Skeletal muscle satellite cell (primary cell): ENCODE data around the gene A2ML1.

ENCODE experiments used
- H3K27me3 ChIP-seq: 2 replicates; pipeline ENCODE4 v1.7.0; 2013; ENCODE audit warnings: low read length; ENCODE audit not compliant: control insufficient read depth, insufficient read depth
- H3K36me3 ChIP-seq: 2 replicates; pipeline ENCODE4 v1.7.0; 2013; ENCODE audit warnings: mild to moderate bottlenecking, control low read depth, low read length; ENCODE audit not compliant: insufficient read depth
- H3K4me1 ChIP-seq: 2 replicates; pipeline ENCODE4 v1.7.0; 2013; ENCODE audit warnings: low read length; ENCODE audit not compliant: control insufficient read depth, insufficient read depth
- H3K4me2 ChIP-seq: 2 replicates; pipeline ENCODE4 v1.7.0; 2013; ENCODE audit warnings: mild to moderate bottlenecking, low read length
- H3K4me3 ChIP-seq: 2 replicates; pipeline ENCODE4 v1.7.0; 2013; ENCODE audit warnings: low read length
- H3K9ac ChIP-seq: 2 replicates; pipeline ENCODE4 v1.7.0; 2013; ENCODE audit warnings: mild to moderate bottlenecking, low read depth, low read length, moderate library complexity
- H3K9me3 ChIP-seq: replicated peaks from 2 replicates; pipeline ENCODE4 v1.7.0; 2013; ENCODE audit warnings: mild to moderate bottlenecking, control low read depth, low read length

Gene A2ML1

GRCh38 chr12:8860165-8860961 lies 37.9 kb downstream of the A2ML1 start:
- Histone ChIP-seq H3K4me2 (no peak overlapping the region), H3K9me3 (no peaks in the 10 kb centered on the region), H3K4me1 (no peaks in the 10 kb centered on the region)

GRCh38 chr12:8866429-8866828 lies 44.0 kb downstream of the A2ML1 start:
- Histone ChIP-seq H3K36me3 (no peaks in the 10 kb centered on the region), H3K9me3 (no peaks in the 10 kb centered on the region), H3K4me3 (no peak overlapping the region), H3K9ac (no peak overlapping the region), H3K27me3 (no peaks in the 10 kb centered on the region), H3K4me1 (no peaks in the 10 kb centered on the region), H3K4me2 (no peak overlapping the region)

More at GRCh38 chr12:8860165-8860961, 37.9 kb downstream of the A2ML1 start:
- Histone ChIP-seq H3K36me3 (no peaks in the 10 kb centered on the region), H3K4me3 (no peak overlapping the region), H3K9ac (no peak overlapping the region), H3K27me3 (no peaks in the 10 kb centered on the region)

- no peak overlapping the region for H3K4me3 ChIP-seq
- H3K4me1 ChIP-seq, result no peaks in the 10 kb centered on the region
- H3K27me3 ChIP-seq, result no peaks in the 10 kb centered on the region
- no peaks in the 10 kb centered on the region for H3K9me3 ChIP-seq
- H3K36me3 ChIP-seq, result no peaks in the 10 kb centered on the region
- no peak overlapping the region for H3K9ac ChIP-seq
- no peak overlapping the region for H3K4me2 ChIP-seq
Measured at GRCh38 chr12:8867009-8867408, 44.6 kb downstream of the A2ML1 start.

- H3K4me3 ChIP-seq, result no peak overlapping the region
- H3K4me2 ChIP-seq, result no peak overlapping the region
- no peaks in the 10 kb centered on the region for H3K9me3 ChIP-seq
- H3K27me3 ChIP-seq, result no peaks in the 10 kb centered on the region
- H3K36me3 ChIP-seq, result no peaks in the 10 kb centered on the region
- no peak overlapping the region for H3K9ac ChIP-seq
- no peaks in the 10 kb centered on the region for H3K4me1 ChIP-seq
Measured at GRCh38 chr12:8867786-8868185, 45.4 kb downstream of the A2ML1 start.

GRCh38 chr12:8870586-8870985 lies 48.2 kb downstream of the A2ML1 start:
- H3K4me2 ChIP-seq, result no peak overlapping the region
- H3K36me3 ChIP-seq, result no peaks in the 10 kb centered on the region
- no peak overlapping the region for H3K4me3 ChIP-seq
- H3K4me1 ChIP-seq, result no peaks in the 10 kb centered on the region
- no peak overlapping the region for H3K9ac ChIP-seq
- no peaks in the 10 kb centered on the region for H3K9me3 ChIP-seq
- H3K27me3 ChIP-seq, result no peaks in the 10 kb centered on the region

GRCh38 chr12:8871068-8871467 lies 48.6 kb downstream of the A2ML1 start:
- H3K4me1 ChIP-seq, result no peaks in the 10 kb centered on the region
- H3K9ac ChIP-seq, result no peak overlapping the region
- H3K4me2 ChIP-seq, result no peak overlapping the region
- H3K36me3 ChIP-seq, result no peaks in the 10 kb centered on the region
- no peaks in the 10 kb centered on the region for H3K27me3 ChIP-seq
- H3K4me3 ChIP-seq, result no peak overlapping the region
- no peaks in the 10 kb centered on the region for H3K9me3 ChIP-seq

- H3K9me3 ChIP-seq, result no peaks in the 10 kb centered on the region
- H3K4me2 ChIP-seq, result no peak overlapping the region
- H3K4me3 ChIP-seq, result no peak overlapping the region
- no peak overlapping the region for H3K9ac ChIP-seq
- H3K4me1 ChIP-seq, result no peaks in the 10 kb centered on the region
- no peaks in the 10 kb centered on the region for H3K36me3 ChIP-seq
- H3K27me3 ChIP-seq, result no peaks in the 10 kb centered on the region
Measured at GRCh38 chr12:8876887-8877286, 54.5 kb downstream of the A2ML1 start.

- Histone ChIP-seq H3K27me3 (no peaks in the 10 kb centered on the region), H3K9me3 (no peaks in the 10 kb centered on the region), H3K4me3 (no peak overlapping the region), H3K4me1 (no peaks in the 10 kb centered on the region), H3K9ac (no peak overlapping the region), H3K36me3 (no peaks in the 10 kb centered on the region), H3K4me2 (no peak overlapping the region)
Measured at GRCh38 chr12:8886502-8887284, 64.3 kb downstream of the A2ML1 start.

- Histone ChIP-seq H3K4me1 (no peaks in the 10 kb centered on the region), H3K36me3 (no peaks in the 10 kb centered on the region), H3K4me3 (no peak overlapping the region), H3K9ac (no peak overlapping the region), H3K9me3 (no peaks in the 10 kb centered on the region), H3K27me3 (no peaks in the 10 kb centered on the region), H3K4me2 (no peak overlapping the region)
Measured at GRCh38 chr12:8887285-8887715, 64.9 kb downstream of the A2ML1 start.

- Histone ChIP-seq H3K36me3 (no peaks in the 10 kb centered on the region), H3K9ac (peak overlapping the region; percentile 60), H3K4me1 (no peaks in the 10 kb centered on the region), H3K27me3 (no peaks in the 10 kb centered on the region), H3K4me2 (peak overlapping the region; percentile 78), H3K9me3 (no peaks in the 10 kb centered on the region), H3K4me3 (peak overlapping the region; percentile 69)
Measured at GRCh38 chr12:8890313-8891085, 68.1 kb downstream of the A2ML1 start.

- Histone ChIP-seq H3K4me1 (no peaks in the 10 kb centered on the region), H3K9me3 (no peaks in the 10 kb centered on the region), H3K4me3 (no peak overlapping the region), H3K4me2 (no peak overlapping the region), H3K9ac (no peak overlapping the region), H3K27me3 (no peaks in the 10 kb centered on the region), H3K36me3 (no peaks in the 10 kb centered on the region)
Measured at GRCh38 chr12:8891976-8892375, 69.6 kb downstream of the A2ML1 start.
